HepG2 (cell line): Measurements from ENCODE around the gene SIK3. TPM values are rescaled to one million over a fixed set of nuclear protein-coding genes. Genes with fewer than 3 reads are reported as not detected.

Source experiments
- ATAC-seq: fragments of 200-7000 bp; cut with Tn5 transposase; 3 replicates; pipeline ENCODE4 v1.9.1; 2020; ENCODE audit warnings: mild to moderate bottlenecking, moderate library complexity
- BruUV-seq: library from RNA; stranded (reverse); fragments of 400-500 nt; replicated peaks from 2 replicates; lab custom pipeline; 2021; lab: Mats Ljungman, UMichigan
- CTCF ChIA-PET: fragments of 300-600 bp; formaldehyde crosslinking; extraction: SDS; loops from one replicate; lab custom pipeline; 2021; ENCODE audit warnings: low total read pairs, inconsistent platforms, low intra/inter-chr PET ratio; lab: Yijun Ruan, JAX
- POLR2A ChIA-PET: fragments of 350-600 bp; sonication (Branson Sonifier 250); formaldehyde crosslinking; loops from one replicate; lab custom pipeline; 2020; ENCODE audit warnings: antibody characterized with exemption, inconsistent platforms; lab: Yijun Ruan, JAX
- DNase-seq: peaks from one replicate; pipeline ENCODE4 v3.0.0-alpha.2; 2015; ENCODE audit warnings: low spot score
- FAIRE-seq: peaks from 3 replicates; lab custom pipeline; 2011; peaks lifted over from hg19 to GRCh38; lab: Jason Lieb, UNC
- H2AFZ ChIP-seq: one replicate; pipeline ENCODE4 v1.6.1; 2011; ENCODE audit warnings: low read length, inconsistent platforms
- H3K27ac ChIP-seq: fragments of 300-600 bp; 3 replicates; pipeline ENCODE4 v1.8.0; 2011; ENCODE audit warnings: mixed run types, mild to moderate bottlenecking, mixed read lengths, low read length, inconsistent platforms; ENCODE audit not compliant: insufficient read depth; ENCODE audit errors: extremely low read length
- H3K27me3 ChIP-seq, 2 experiments: fragments of 200-600 bp in 1 of 2; 2 replicates in 1 of 2; 3 replicates in 1 of 2; pipeline versions ENCODE4 v1.6.0 to v1.8.0; 2011; ENCODE audit warnings: low read length in 2 of 2, mild to moderate bottlenecking in 2 of 2, moderate library complexity in 2 of 2, inconsistent platforms in 1 of 2; ENCODE audit not compliant: insufficient read depth in 2 of 2, control insufficient read depth in 1 of 2
- H3K36me3 ChIP-seq, 2 experiments: fragments of 200-600 bp in 1 of 2; replicated peaks in 1 of 2; 2 replicates in 1 of 2; 3 replicates in 1 of 2; pipeline versions ENCODE4 v1.5.1 to v1.8.0; 2011; ENCODE audit warnings: low read length in 2 of 2, inconsistent platforms in 1 of 2; ENCODE audit not compliant: insufficient read depth in 2 of 2, control insufficient read depth in 1 of 2
- H3K4me1 ChIP-seq: 2 replicates; pipeline ENCODE4 v1.5.1; 2012; ENCODE audit warnings: low read length, inconsistent platforms; ENCODE audit not compliant: insufficient read depth
- H3K4me2 ChIP-seq: 2 replicates; pipeline ENCODE4 v1.6.0; 2011; ENCODE audit warnings: low read depth, low read length, inconsistent platforms
- H3K4me3 ChIP-seq, 3 experiments: fragments of 200-600 bp in 1 of 3; sonication (generic), shearing (Covaris generic) in 1 of 3; replicated peaks in 1 of 3; 2 replicates each; pipeline ENCODE4 v1.5.1; 2011 to 2016; ENCODE audit warnings: low read length in 3 of 3, inconsistent platforms in 2 of 3, low read depth in 2 of 3, mild to moderate bottlenecking in 2 of 3, control low read depth in 1 of 3, mixed read lengths in 1 of 3; ENCODE audit not compliant: insufficient read depth in 1 of 3
- H3K79me2 ChIP-seq: one replicate; pipeline ENCODE4 v1.6.1; 2011; ENCODE audit warnings: low read length, inconsistent platforms; ENCODE audit not compliant: insufficient read depth
- H3K9ac ChIP-seq: 2 replicates; pipeline ENCODE4 v1.6.0; 2011; ENCODE audit warnings: mild to moderate bottlenecking, low read depth, low read length, inconsistent platforms; ENCODE audit not compliant: insufficient read depth
- H3K9me3 ChIP-seq: 2 replicates; pipeline ENCODE4 v1.5.1; 2012; ENCODE audit warnings: mild to moderate bottlenecking, low read length
- H4K20me1 ChIP-seq: 2 replicates; pipeline ENCODE4 v1.6.0; 2011; ENCODE audit warnings: inconsistent platforms, mild to moderate bottlenecking, low read length, moderate library complexity; ENCODE audit not compliant: insufficient read depth
- BRD4 ChIP-seq: sonication (generic); formaldehyde crosslinking; IDR thresholded peaks from 2 replicates; pipeline ENCODE4 v1.4.0; 2020; ENCODE audit warnings: missing genetic modification reagents
- EZH2 ChIP-seq: conservative IDR thresholded peaks from 2 replicates; pipeline ENCODE4 v1.6.1; 2012; ENCODE audit warnings: mild to moderate bottlenecking, low read depth, low read length, moderate library complexity
- GZF1 ChIP-seq: sonication (generic); formaldehyde crosslinking; IDR thresholded peaks from 2 replicates; pipeline ENCODE4 v1.5.1; 2020; ENCODE audit warnings: mild to moderate bottlenecking, missing genetic modification reagents
- HOXA3 ChIP-seq: sonication (generic); formaldehyde crosslinking; IDR thresholded peaks from 2 replicates; pipeline ENCODE4 v1.5.0; 2020; ENCODE audit warnings: missing genetic modification reagents
- MEF2D ChIP-seq: sonication (generic); formaldehyde crosslinking; IDR thresholded peaks from 2 replicates; pipeline ENCODE4 v1.5.1; 2020; ENCODE audit warnings: mild to moderate bottlenecking, missing genetic modification reagents
- NONO ChIP-seq, 2 experiments: fragments of 450-650 bp in 1 of 2; sonication (generic) in 1 of 2; formaldehyde crosslinking in 1 of 2; IDR thresholded peaks in 1 of 2; conservative IDR thresholded peaks in 1 of 2; 2 replicates each; pipeline versions ENCODE4 v1.6.1 to v1.8.0; 2017 to 2022; ENCODE audit warnings: mild to moderate bottlenecking in 1 of 2, missing genetic modification reagents in 1 of 2, moderate library complexity in 1 of 2
- PITX1 ChIP-seq: sonication (generic); formaldehyde crosslinking; IDR thresholded peaks from 2 replicates; pipeline ENCODE4 v1.5.1; 2020; ENCODE audit warnings: mild to moderate bottlenecking, missing genetic modification reagents
- POLR2AphosphoS5 ChIP-seq: IDR thresholded peaks from 2 replicates; pipeline ENCODE4 v1.6.1; 2012; ENCODE audit warnings: low read depth, low read length
- RBFOX2 ChIP-seq: fragments of 200-400 bp; formaldehyde crosslinking; IDR thresholded peaks from 2 replicates; pipeline ENCODE4 v1.6.1; 2017; ENCODE audit warnings: low read depth, mild to moderate bottlenecking, low read length
- TOPORS ChIP-seq: sonication (generic); formaldehyde crosslinking; IDR thresholded peaks from 2 replicates; pipeline ENCODE4 v1.8.0; 2023; ENCODE audit warnings: mild to moderate bottlenecking, missing genetic modification reagents
- ZMYM3 ChIP-seq: sonication (generic); formaldehyde crosslinking; IDR thresholded peaks from 2 replicates; pipeline ENCODE4 v1.5.1; 2020; ENCODE audit warnings: mild to moderate bottlenecking, missing genetic modification reagents
- ZNF292 ChIP-seq: sonication (generic); formaldehyde crosslinking; IDR thresholded peaks from 2 replicates; pipeline ENCODE4 v1.8.1; 2022; ENCODE audit warnings: mild to moderate bottlenecking, low read depth, missing genetic modification reagents, borderline replicate concordance
- ZNF30 ChIP-seq: sonication (generic); formaldehyde crosslinking; IDR thresholded peaks from 2 replicates; pipeline ENCODE4 v1.5.0; 2020; ENCODE audit warnings: mild to moderate bottlenecking, missing genetic modification reagents
- ZNF782 ChIP-seq: sonication (generic); formaldehyde crosslinking; IDR thresholded peaks from 2 replicates; pipeline ENCODE4 v1.4.0; 2020; ENCODE audit warnings: missing genetic modification reagents, mild to moderate bottlenecking, borderline replicate concordance
- WGBS: methylation state at CpG from one replicate; pipeline ENCODE4 v1.1.6; 2017; ENCODE audit warnings: low lambda C conversion rate; 5-methylcytosine and 5-hydroxymethylcytosine counted together
- in situ Hi-C: cut with HindIII; loops from 2 replicates; pipeline ENCODE4 v1.10.0; 2017; ENCODE audit warnings: low pct_unique_long_range_greater_than_20kb; ENCODE audit not compliant: extremely low pct_ligation_motif_present
- intact Hi-C: fragments of 100-400 bp; cut with micrococcal nuclease; formaldehyde crosslinking; loops from one replicate; pipeline ENCODE4 v1.10.0; 2022; ENCODE audit not compliant: unreplicated experiment
- polyA plus RNA-seq, 8 experiments: library from polyadenylated mRNA; depleted of rRNA in 3 of 8; stranded (reverse) in 7 of 8; unstranded in 1 of 8; fragments of >200 nt; fragmentation: Illumina TruSeq in 4 of 8; extraction: Trizol in 4 of 8; gene quantifications; 2 replicates each; pipeline versions ENCODE4 v1.2.1 to v1.2.3, GENCODE V29; 2011 to 2016; ENCODE audit warnings: low read depth in 4 of 8, missing spikeins in 1 of 8, mixed read lengths in 1 of 8; ENCODE audit not compliant: insufficient read depth in 1 of 8
- total RNA-seq, 5 experiments: library from RNA; depleted of rRNA; stranded (reverse); fragments of >200 nt; fragmentation: Illumina TruSeq; extraction: Trizol; gene quantifications; 2 replicates each; pipeline ENCODE4 v1.2.3, GENCODE V29; 2016; ENCODE audit warnings: low read depth in 1 of 5
- TF ChIP-seq, protein P1 (sequence below): sonication (generic); formaldehyde crosslinking; IDR thresholded peaks from 2 replicates; pipeline ENCODE4 v1.4.0; 2020; ENCODE audit warnings: missing genetic modification reagents
- TF ChIP-seq, protein P2 (sequence below): sonication (generic); formaldehyde crosslinking; IDR thresholded peaks from 2 replicates; pipeline ENCODE4 v1.5.1; 2020; ENCODE audit warnings: mild to moderate bottlenecking, missing genetic modification reagents, moderate library complexity
- TF ChIP-seq, protein P3 (sequence below): sonication (generic); formaldehyde crosslinking; IDR thresholded peaks from 2 replicates; pipeline ENCODE4 v1.4.0; 2020; ENCODE audit warnings: mild to moderate bottlenecking, missing genetic modification reagents

Gene SIK3
- total and polyA plus RNA-seq, 2 of the 13 experiments (the other 11 are each of a cell fraction or from before 2014, with no cell fraction given) = 5.7 to 9.8 TPM

DNA sequence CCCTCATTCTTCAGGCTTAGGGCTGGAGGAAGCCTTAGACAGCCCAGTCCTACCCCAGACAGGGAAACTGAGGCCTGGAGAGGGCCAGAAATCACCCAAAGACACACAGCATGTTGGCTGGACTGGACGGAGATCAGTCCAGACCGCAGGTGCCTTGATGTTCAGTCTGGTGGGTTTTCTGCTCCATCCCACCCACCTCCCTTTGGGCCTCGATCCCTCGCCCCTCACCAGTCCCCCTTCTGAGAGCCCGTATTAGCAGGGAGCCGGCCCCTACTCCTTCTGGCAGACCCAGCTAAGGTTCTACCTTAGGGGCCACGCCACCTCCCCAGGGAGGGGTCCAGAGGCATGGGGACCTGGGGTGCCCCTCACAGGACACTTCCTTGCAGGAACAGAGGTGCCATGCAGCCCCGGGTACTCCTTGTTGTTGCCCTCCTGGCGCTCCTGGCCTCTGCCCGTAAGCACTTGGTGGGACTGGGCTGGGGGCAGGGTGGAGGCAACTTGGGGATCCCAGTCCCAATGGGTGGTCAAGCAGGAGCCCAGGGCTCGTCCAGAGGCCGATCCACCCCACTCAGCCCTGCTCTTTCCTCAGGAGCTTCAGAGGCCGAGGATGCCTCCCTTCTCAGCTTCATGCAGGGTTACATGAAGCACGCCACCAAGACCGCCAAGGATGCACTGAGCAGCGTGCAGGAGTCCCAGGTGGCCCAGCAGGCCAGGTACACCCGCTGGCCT, 267.9 kb downstream of the SIK3 start:
- Histone ChIP-seq H3K4me3 (peak overlapping the region; percentile 61 to 79 (median 62)), H3K27me3 (no peaks in the 10 kb centered on the region), H2AFZ (no peak overlapping the region), H3K36me3 (no peaks in the 10 kb centered on the region; a peak in 1 of 5 replicates), H3K9ac (peak overlapping the region; percentile 82), H3K79me2 (peaks cover 31% of the 10 kb centered on the region), H3K9me3 (no peaks in the 10 kb centered on the region), H3K4me1 (peaks cover 98% of the 10 kb centered on the region), H3K27ac (peak overlapping the region; percentile 99), H4K20me1 (peaks cover under 1% of the 10 kb centered on the region; the same call in 1 of the 2 replicates), H3K4me2 (peak overlapping the region; percentile 97)
- in situ Hi-C loops = no loop called here
- 13% methylated on average over 4 of the region's 17 CpGs for WGBS
- POLR2A ChIA-PET = interaction anchor here (1.1 to 18.4 kb wide), 13 partner anchors 8 to 469 kb away, joined by 3 to 1365 read pairs (median 21); partner anchors contain the start of genes APOA1, APOA5, BUD13 and PAFAH1B2
- FAIRE-seq (no peak), DNase-seq (no peak), ATAC-seq (no peak)
- intact Hi-C loops = no loop called here
- CTCF ChIA-PET = interaction anchor here (2.3 kb wide), 1 partner anchor 38 kb away, joined by 12 read pairs; the partner anchor contains the start of gene APOA5
- TSS peak; percentile 58 for BruUV-seq
- TF ChIP-seq, protein P1, sequence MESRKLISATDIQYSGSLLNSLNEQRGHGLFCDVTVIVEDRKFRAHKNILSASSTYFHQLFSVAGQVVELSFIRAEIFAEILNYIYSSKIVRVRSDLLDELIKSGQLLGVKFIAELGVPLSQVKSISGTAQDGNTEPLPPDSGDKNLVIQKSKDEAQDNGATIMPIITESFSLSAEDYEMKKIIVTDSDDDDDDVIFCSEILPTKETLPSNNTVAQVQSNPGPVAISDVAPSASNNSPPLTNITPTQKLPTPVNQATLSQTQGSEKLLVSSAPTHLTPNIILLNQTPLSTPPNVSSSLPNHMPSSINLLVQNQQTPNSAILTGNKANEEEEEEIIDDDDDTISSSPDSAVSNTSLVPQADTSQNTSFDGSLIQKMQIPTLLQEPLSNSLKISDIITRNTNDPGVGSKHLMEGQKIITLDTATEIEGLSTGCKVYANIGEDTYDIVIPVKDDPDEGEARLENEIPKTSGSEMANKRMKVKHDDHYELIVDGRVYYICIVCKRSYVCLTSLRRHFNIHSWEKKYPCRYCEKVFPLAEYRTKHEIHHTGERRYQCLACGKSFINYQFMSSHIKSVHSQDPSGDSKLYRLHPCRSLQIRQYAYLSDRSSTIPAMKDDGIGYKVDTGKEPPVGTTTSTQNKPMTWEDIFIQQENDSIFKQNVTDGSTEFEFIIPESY (CRISPR knock-in tag) = peak; percentile 42; the same call in 1 of the 2 replicates
- TF ChIP-seq GZF1 (CRISPR knock-in tag) = 0 out of 2 replicates have a peak, but pooled peaks have one; percentile 60
- TF ChIP-seq ZNF30 (CRISPR knock-in tag) = no peak
- TF ChIP-seq BRD4 (CRISPR knock-in tag) = peak; percentile 25; the same call in 1 of the 2 replicates
- TF ChIP-seq TOPORS = peak; percentile 24; the same call in 1 of the 2 replicates
- TF ChIP-seq ZNF292 = 0 out of 2 replicates have a peak, but pooled peaks have one; percentile 47
- TF ChIP-seq, protein P2, sequence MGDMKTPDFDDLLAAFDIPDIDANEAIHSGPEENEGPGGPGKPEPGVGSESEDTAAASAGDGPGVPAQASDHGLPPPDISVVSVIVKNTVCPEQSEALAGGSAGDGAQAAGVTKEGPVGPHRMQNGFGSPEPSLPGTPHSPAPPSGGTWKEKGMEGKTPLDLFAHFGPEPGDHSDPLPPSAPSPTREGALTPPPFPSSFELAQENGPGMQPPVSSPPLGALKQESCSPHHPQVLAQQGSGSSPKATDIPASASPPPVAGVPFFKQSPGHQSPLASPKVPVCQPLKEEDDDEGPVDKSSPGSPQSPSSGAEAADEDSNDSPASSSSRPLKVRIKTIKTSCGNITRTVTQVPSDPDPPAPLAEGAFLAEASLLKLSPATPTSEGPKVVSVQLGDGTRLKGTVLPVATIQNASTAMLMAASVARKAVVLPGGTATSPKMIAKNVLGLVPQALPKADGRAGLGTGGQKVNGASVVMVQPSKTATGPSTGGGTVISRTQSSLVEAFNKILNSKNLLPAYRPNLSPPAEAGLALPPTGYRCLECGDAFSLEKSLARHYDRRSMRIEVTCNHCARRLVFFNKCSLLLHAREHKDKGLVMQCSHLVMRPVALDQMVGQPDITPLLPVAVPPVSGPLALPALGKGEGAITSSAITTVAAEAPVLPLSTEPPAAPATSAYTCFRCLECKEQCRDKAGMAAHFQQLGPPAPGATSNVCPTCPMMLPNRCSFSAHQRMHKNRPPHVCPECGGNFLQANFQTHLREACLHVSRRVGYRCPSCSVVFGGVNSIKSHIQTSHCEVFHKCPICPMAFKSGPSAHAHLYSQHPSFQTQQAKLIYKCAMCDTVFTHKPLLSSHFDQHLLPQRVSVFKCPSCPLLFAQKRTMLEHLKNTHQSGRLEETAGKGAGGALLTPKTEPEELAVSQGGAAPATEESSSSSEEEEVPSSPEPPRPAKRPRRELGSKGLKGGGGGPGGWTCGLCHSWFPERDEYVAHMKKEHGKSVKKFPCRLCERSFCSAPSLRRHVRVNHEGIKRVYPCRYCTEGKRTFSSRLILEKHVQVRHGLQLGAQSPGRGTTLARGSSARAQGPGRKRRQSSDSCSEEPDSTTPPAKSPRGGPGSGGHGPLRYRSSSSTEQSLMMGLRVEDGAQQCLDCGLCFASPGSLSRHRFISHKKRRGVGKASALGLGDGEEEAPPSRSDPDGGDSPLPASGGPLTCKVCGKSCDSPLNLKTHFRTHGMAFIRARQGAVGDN (CRISPR knock-in tag) = peak; percentile 7
- no peak for TF ChIP-seq EZH2
- TF ChIP-seq, protein P3, sequence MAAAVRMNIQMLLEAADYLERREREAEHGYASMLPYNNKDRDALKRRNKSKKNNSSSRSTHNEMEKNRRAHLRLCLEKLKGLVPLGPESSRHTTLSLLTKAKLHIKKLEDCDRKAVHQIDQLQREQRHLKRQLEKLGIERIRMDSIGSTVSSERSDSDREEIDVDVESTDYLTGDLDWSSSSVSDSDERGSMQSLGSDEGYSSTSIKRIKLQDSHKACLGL (CRISPR knock-in tag) = peak; percentile 34; the same call in 1 of the 2 replicates
- TF ChIP-seq MEF2D (CRISPR knock-in tag) = 0 out of 2 replicates have a peak, but pooled peaks have one; percentile 34
- no peak for TF ChIP-seq NONO (IDR thresholded peaks at IDR 0.05)
- TF ChIP-seq NONO (CRISPR knock-in tag; conservative IDR thresholded peaks at IDR 0.05) = 0 out of 2 replicates have a peak, but pooled peaks have one; percentile 40
- TF ChIP-seq ZNF782 (CRISPR knock-in tag) = no peak
- peak; percentile 51 for TF ChIP-seq RBFOX2
- TF ChIP-seq ZMYM3 (CRISPR knock-in tag) = 0 out of 2 replicates have a peak, but pooled peaks have one; percentile 34
- 0 out of 2 replicates have a peak, but pooled peaks have one; percentile 8 for TF ChIP-seq HOXA3 (CRISPR knock-in tag)
- peak; percentile 18; the same call in 1 of the 2 replicates for TF ChIP-seq PITX1 (CRISPR knock-in tag)
- TF ChIP-seq POLR2AphosphoS5 = peak; percentile 16
